A673 (cell line): ENCODE results near the gene NPHP4. TPM values are rescaled to one million over a fixed set of nuclear protein-coding genes. Genes with fewer than 3 reads are reported as not detected.
"Not testable (repeated sequence)": the region's sequence is repeated elsewhere in the genome, so short reads cannot be mapped to it uniquely, and the experiment has no call there.

ENCODE experiments used
- BruUV-seq: library from RNA; stranded (reverse); fragments of 400-500 nt; replicated peaks from 2 replicates; lab custom pipeline; 2021; lab: Mats Ljungman, UMichigan
- CTCF ChIA-PET: fragments of 300-600 bp; sonication (Branson Sonifier 250); formaldehyde crosslinking; loops from one replicate; lab custom pipeline; 2022; ENCODE audit warnings: antibody characterized with exemption; lab: Charles Lee
- POLR2A ChIA-PET: fragments of 300-600 bp; sonication (Branson Sonifier 250); formaldehyde crosslinking; loops from one replicate; lab custom pipeline; 2022; ENCODE audit warnings: antibody characterized with exemption; ENCODE audit not compliant: low non-redundant PET; lab: Charles Lee
- DNase-seq: peaks from one replicate; pipeline ENCODE4 v3.0.0-alpha.2; 2015; ENCODE audit warnings: low spot score
- H3K27ac ChIP-seq: fragments of 200-600 bp; sonication (generic); 2 replicates; pipeline ENCODE4 v1.5.1; 2016; ENCODE audit warnings: mixed run types, low read depth, mild to moderate bottlenecking, mixed read lengths, antibody characterized with exemption, low read length; ENCODE audit not compliant: poor library complexity, severe bottlenecking
- H3K27me3 ChIP-seq: fragments of 200-600 bp; sonication (generic); replicated peaks from 2 replicates; pipeline ENCODE4 v1.6.1; 2017; ENCODE audit warnings: mixed run types, low read depth, mild to moderate bottlenecking, mixed read lengths, antibody characterized with exemption, low read length; ENCODE audit not compliant: insufficient read depth, poor library complexity
- H3K36me3 ChIP-seq: fragments of 200-600 bp; sonication (generic); 2 replicates; pipeline ENCODE4 v1.6.1; 2016; ENCODE audit warnings: mixed run types, mild to moderate bottlenecking, mixed read lengths, antibody characterized with exemption, low read length; ENCODE audit not compliant: insufficient read depth, poor library complexity, severe bottlenecking
- H3K4me1 ChIP-seq: fragments of 200-600 bp; sonication (generic); 2 replicates; pipeline ENCODE4 v1.6.1; 2017; ENCODE audit warnings: mixed run types, mild to moderate bottlenecking, mixed read lengths, antibody characterized with exemption, low read length; ENCODE audit not compliant: insufficient read depth, poor library complexity, severe bottlenecking
- H3K4me3 ChIP-seq: fragments of 200-600 bp; sonication (generic); 2 replicates; pipeline ENCODE4 v1.5.1; 2016; ENCODE audit warnings: low read depth, mixed run types, mild to moderate bottlenecking, mixed read lengths, low read length; ENCODE audit not compliant: poor library complexity, severe bottlenecking
- H3K9me3 ChIP-seq: fragments of 200-600 bp; sonication (generic); 2 replicates; pipeline ENCODE4 v1.6.1; 2016; ENCODE audit warnings: mixed run types, low read depth, mild to moderate bottlenecking, mixed read lengths, antibody characterized with exemption, low read length; ENCODE audit not compliant: poor library complexity, severe bottlenecking
- EZH2 ChIP-seq: fragments of 200-600 bp; sonication (generic); IDR thresholded peaks from 2 replicates; pipeline ENCODE4 v1.6.1; 2017; ENCODE audit warnings: borderline replicate concordance, low read depth, mild to moderate bottlenecking, mixed read lengths, antibody characterized with exemption, low read length; ENCODE audit not compliant: poor library complexity, severe bottlenecking
- intact Hi-C: fragments of 100-400 bp; cut with micrococcal nuclease; formaldehyde crosslinking; loops from one replicate; pipeline ENCODE4 v1.10.0; 2022; ENCODE audit not compliant: unreplicated experiment
- total RNA-seq: library from RNA; stranded (reverse); gene quantifications from 2 replicates; pipeline ENCODE4 v1.2.3, GENCODE V29; 2021
- TF ChIP-seq, protein P1 (sequence below): fragments of 300-800, 200-600 bp; sonication (generic); conservative IDR thresholded peaks from 2 replicates; pipeline ENCODE4 v1.5.1; 2017; ENCODE audit warnings: low read depth, mild to moderate bottlenecking, antibody characterized with exemption, low read length, moderate library complexity, mixed read lengths

The NPHP4 gene
- total RNA-seq, 1 experiment from 2014 or later: 27.6 TPM

GRCh38 chr1:5893699-5894278 is 98.4 kb downstream of the NPHP4 start:
- H3K27ac ChIP-seq, H3K4me3 ChIP-seq, CTCF ChIA-PET, H3K27me3 ChIP-seq, intact Hi-C loops, POLR2A ChIA-PET, H3K36me3 ChIP-seq, H3K9me3 ChIP-seq, H3K4me1 ChIP-seq, DNase-seq, BruUV-seq: not testable (repeated sequence)
- TF ChIP-seq, protein P1, sequence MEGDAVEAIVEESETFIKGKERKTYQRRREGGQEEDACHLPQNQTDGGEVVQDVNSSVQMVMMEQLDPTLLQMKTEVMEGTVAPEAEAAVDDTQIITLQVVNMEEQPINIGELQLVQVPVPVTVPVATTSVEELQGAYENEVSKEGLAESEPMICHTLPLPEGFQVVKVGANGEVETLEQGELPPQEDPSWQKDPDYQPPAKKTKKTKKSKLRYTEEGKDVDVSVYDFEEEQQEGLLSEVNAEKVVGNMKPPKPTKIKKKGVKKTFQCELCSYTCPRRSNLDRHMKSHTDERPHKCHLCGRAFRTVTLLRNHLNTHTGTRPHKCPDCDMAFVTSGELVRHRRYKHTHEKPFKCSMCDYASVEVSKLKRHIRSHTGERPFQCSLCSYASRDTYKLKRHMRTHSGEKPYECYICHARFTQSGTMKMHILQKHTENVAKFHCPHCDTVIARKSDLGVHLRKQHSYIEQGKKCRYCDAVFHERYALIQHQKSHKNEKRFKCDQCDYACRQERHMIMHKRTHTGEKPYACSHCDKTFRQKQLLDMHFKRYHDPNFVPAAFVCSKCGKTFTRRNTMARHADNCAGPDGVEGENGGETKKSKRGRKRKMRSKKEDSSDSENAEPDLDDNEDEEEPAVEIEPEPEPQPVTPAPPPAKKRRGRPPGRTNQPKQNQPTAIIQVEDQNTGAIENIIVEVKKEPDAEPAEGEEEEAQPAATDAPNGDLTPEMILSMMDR: peak; percentile 46

- BruUV-seq: no TSS peak
- Histone ChIP-seq H3K4me1 (peaks cover 5% of the 10 kb centered on the region), H3K4me3 (no peak overlapping the region), H3K27ac (no peak overlapping the region), H3K9me3 (no peaks in the 10 kb centered on the region), H3K27me3 (no peaks in the 10 kb centered on the region), H3K36me3 (no peaks in the 10 kb centered on the region)
- DNase-seq: no peak
- ChIA-PET POLR2A (no interaction called here), CTCF (no interaction called here)
- intact Hi-C loops: no loop called here
- TF ChIP-seq, protein P1: no peak
- TF ChIP-seq EZH2: no peak
Measured at GRCh38 chr1:5892329-5892728, 99.9 kb downstream of the NPHP4 start.

DNA sequence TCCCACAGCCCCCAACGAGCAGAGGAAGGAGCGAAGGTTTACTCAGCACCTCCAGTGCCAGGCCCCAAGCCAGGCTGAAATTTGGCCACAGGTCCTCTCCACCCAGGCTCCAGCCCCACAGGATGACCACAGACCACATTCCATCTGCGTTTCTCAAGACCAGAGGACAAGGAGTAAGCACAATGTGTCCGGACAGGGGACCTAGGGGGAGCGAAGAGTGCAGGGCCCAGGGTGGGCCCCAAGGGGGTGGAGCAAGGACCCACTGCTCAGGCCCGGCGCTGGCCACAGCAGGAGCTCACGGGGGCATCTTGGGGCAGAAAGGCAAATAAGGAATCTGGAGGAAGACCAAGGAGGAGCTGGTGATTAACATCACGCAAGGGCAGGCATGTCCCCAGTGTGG is 100.5 kb downstream of the NPHP4 start:
- H3K4me3 ChIP-seq: no peak overlapping the region

More for the DNA sequence above, 100.5 kb downstream of the NPHP4 start:
- DNase-seq: no peak
- ChIA-PET CTCF (no interaction called here), POLR2A (no interaction called here)
- Histone ChIP-seq H3K9me3 (no peaks in the 10 kb centered on the region), H3K27ac (no peak overlapping the region), H3K27me3 (no peaks in the 10 kb centered on the region), H3K4me1 (peaks cover 5% of the 10 kb centered on the region), H3K36me3 (no peaks in the 10 kb centered on the region)
- no peak for TF ChIP-seq EZH2
- TF ChIP-seq, protein P1: no peak
- no TSS peak for BruUV-seq
- intact Hi-C loops: no loop called here
